ENCODE results near the gene PID1. TPM values are rescaled to one million over a fixed set of nuclear protein-coding genes. Genes with fewer than 3 reads are reported as not detected.

PID1 gene
- total RNA-seq, 8 experiments from 2014 or later = 0.28 to 26.2 (median 9.8) TPM

- Histone ChIP-seq H3K4me1 (replicated peaks in 1 of 2) (peaks cover 1 to 7% of the 10 kb centered on the region in 2 donors), H3K4me3 (no peak overlapping the region), H3K27ac (no peak overlapping the region)
- in situ Hi-C loops (cut with MboI; ENCODE audit: low pct_unique_long_range_greater_than_20kb in 2 of 9, low sequenced_read_pairs in 9 of 9, unreplicated experiment in 9 of 9) = no loop called here
- no peak for ATAC-seq (replicated peaks in 6 of 8)
- 40 to 77% (median 59%) methylated on average over 1 to 2 of the region's 2 CpGs; no CpG with 5 or more reads in 2 of the 10 experiments for WGBS, 10 experiments
These were observed 228.7 kb downstream of the PID1 start for GRCh38 chr2:229042349-229042748.

GRCh38 chr2:229041691-229042090 lies 229.4 kb downstream of the PID1 start:
- in situ Hi-C loops (cut with MboI; ENCODE audit: low pct_unique_long_range_greater_than_20kb in 2 of 9, low sequenced_read_pairs in 9 of 9, unreplicated experiment in 9 of 9) = no loop called here
- Histone ChIP-seq H3K4me1 (replicated peaks in 1 of 2) (peaks cover 8 to 13% of the 10 kb centered on the region in 2 donors), H3K27ac (no peak overlapping the region), H3K4me3 (no peak overlapping the region)
- WGBS, 10 experiments = 71 to 100% (median 85%) methylated on average over 1 to 2 of the region's 2 CpGs; no CpG with 5 or more reads in 3 of the 10 experiments
- no peak for ATAC-seq (replicated peaks in 6 of 8)

GRCh38 chr2:229037621-229038020 lies 233.5 kb downstream of the PID1 start:
- ATAC-seq (replicated peaks in 6 of 8) = peak in 5 of 8 experiments; percentile 71 to 97 (median 95)
- in situ Hi-C loops (cut with MboI; ENCODE audit: low pct_unique_long_range_greater_than_20kb in 2 of 9, low sequenced_read_pairs in 9 of 9, unreplicated experiment in 9 of 9) = no loop called here
- Histone ChIP-seq H3K4me1 (replicated peaks in 1 of 2) (peaks cover 9 to 14% of the 10 kb centered on the region in 2 donors), H3K4me3 (no peak overlapping the region), H3K27ac (peak overlapping the region in 1 of 2 donors; percentile 57)
- 0 to 63% (median 36%) methylated on average over 1 to 4 of the region's 4 CpGs for WGBS, 10 experiments

- WGBS, 10 experiments = 14 to 81% (median 64%) methylated on average over 1 to 3 of the region's 3 CpGs; no CpG with 5 or more reads in 3 of the 10 experiments
- in situ Hi-C loops (cut with MboI; ENCODE audit: low pct_unique_long_range_greater_than_20kb in 2 of 9, low sequenced_read_pairs in 9 of 9, unreplicated experiment in 9 of 9) = no loop called here
These were observed 237.3 kb downstream of the PID1 start for GRCh38 chr2:229033816-229034215.

GRCh38 chr2:229032608-229033234 lies 238.4 kb downstream of the PID1 start:
- 0 to 100% (median 83%) methylated on average over 1 to 9 of the region's 9 CpGs; no CpG with 5 or more reads in 1 of the 10 experiments for WGBS, 10 experiments
- peaks cover 9 to 11% of the 10 kb centered on the region in 2 donors for H3K4me1 ChIP-seq (replicated peaks in 1 of 2)
- in situ Hi-C loops (cut with MboI; ENCODE audit: low pct_unique_long_range_greater_than_20kb in 2 of 9, low sequenced_read_pairs in 9 of 9, unreplicated experiment in 9 of 9) = no loop called here

More at GRCh38 chr2:229033816-229034215, 237.3 kb downstream of the PID1 start:
- Histone ChIP-seq H3K4me3 (no peak overlapping the region), H3K27ac (no peak overlapping the region), H3K4me1 (replicated peaks in 1 of 2) (peaks cover 9 to 14% of the 10 kb centered on the region in 2 donors)
- ATAC-seq (replicated peaks in 6 of 8) = no peak

GRCh38 chr2:229027353-229028105 lies 243.6 kb downstream of the PID1 start:
- Histone ChIP-seq H3K4me3 (no peak overlapping the region), H3K4me1 (replicated peaks in 1 of 2) (no peaks in the 10 kb centered on the region), H3K27ac (no peak overlapping the region)
- 70 to 100% (median 83%) methylated on average over 1 to 9 of the region's 12 CpGs; no CpG with 5 or more reads in 4 of the 10 experiments for WGBS, 10 experiments
- in situ Hi-C loops (cut with MboI; ENCODE audit: low pct_unique_long_range_greater_than_20kb in 2 of 9, low sequenced_read_pairs in 9 of 9, unreplicated experiment in 9 of 9) = no loop called here
- no peak for ATAC-seq (replicated peaks in 6 of 8)

More at GRCh38 chr2:229032608-229033234, 238.4 kb downstream of the PID1 start:
- ATAC-seq (replicated peaks in 6 of 8) = peak in 1 of 8 experiments; percentile 60
- Histone ChIP-seq H3K4me3 (no peak overlapping the region), H3K27ac (no peak overlapping the region)

GRCh38 chr2:229025653-229026052 lies 245.4 kb downstream of the PID1 start:
- ATAC-seq (replicated peaks in 6 of 8) = no peak
- H3K4me3 ChIP-seq = no peak overlapping the region
- H3K27ac ChIP-seq = no peak overlapping the region
- no peaks in the 10 kb centered on the region for H3K4me1 ChIP-seq (replicated peaks in 1 of 2)
- WGBS, 10 experiments = 73 to 100% (median 98%) methylated on average over 1 to 10 of the region's 20 CpGs; no CpG with 5 or more reads in 2 of the 10 experiments
- in situ Hi-C loops (cut with MboI; ENCODE audit: low pct_unique_long_range_greater_than_20kb in 2 of 9, low sequenced_read_pairs in 9 of 9, unreplicated experiment in 9 of 9) = no loop called here

GRCh38 chr2:229022652-229023051 lies 248.4 kb downstream of the PID1 start:
- no peak overlapping the region for H3K27ac ChIP-seq
- H3K4me1 ChIP-seq (replicated peaks in 1 of 2) = no peaks in the 10 kb centered on the region
- WGBS, 10 experiments = 40 to 100% (median 79%) methylated on average over 1 of the region's 1 CpG; no CpG with 5 or more reads in 4 of the 10 experiments
- no peak overlapping the region for H3K4me3 ChIP-seq
- in situ Hi-C loops (cut with MboI; ENCODE audit: low pct_unique_long_range_greater_than_20kb in 2 of 9, low sequenced_read_pairs in 9 of 9, unreplicated experiment in 9 of 9) = no loop called here
- ATAC-seq (replicated peaks in 6 of 8) = peak in 5 of 8 experiments; percentile 26 to 77 (median 52)

GRCh38 chr2:229022071-229022470 lies 249.0 kb downstream of the PID1 start:
- ATAC-seq (replicated peaks in 6 of 8) = no peak
- no peak overlapping the region for H3K27ac ChIP-seq
- in situ Hi-C loops (cut with MboI; ENCODE audit: low pct_unique_long_range_greater_than_20kb in 2 of 9, low sequenced_read_pairs in 9 of 9, unreplicated experiment in 9 of 9) = no loop called here
- H3K4me1 ChIP-seq (replicated peaks in 1 of 2) = no peaks in the 10 kb centered on the region
- no peak overlapping the region for H3K4me3 ChIP-seq
- 41 to 88% (median 70%) methylated on average over 2 to 5 of the region's 5 CpGs; no CpG with 5 or more reads in 1 of the 10 experiments for whole genome bisulfite sequencing, 10 experiments

GRCh38 chr2:229009816-229010215 lies 261.3 kb downstream of the PID1 start:
- no peaks in the 10 kb centered on the region for H3K4me1 ChIP-seq (replicated peaks in 1 of 2)
- no peak for ATAC-seq (replicated peaks in 6 of 8)
- 56 to 100% (median 71%) methylated on average over 1 of the region's 1 CpG; no CpG with 5 or more reads in 1 of the 10 experiments for WGBS, 10 experiments
- in situ Hi-C loops (cut with MboI; ENCODE audit: low pct_unique_long_range_greater_than_20kb in 2 of 9, low sequenced_read_pairs in 9 of 9, unreplicated experiment in 9 of 9) = no loop called here
- no peak overlapping the region for H3K27ac ChIP-seq
- no peak overlapping the region for H3K4me3 ChIP-seq

- ATAC-seq (replicated peaks in 6 of 8) = no peak
- in situ Hi-C loops (cut with MboI; ENCODE audit: low pct_unique_long_range_greater_than_20kb in 2 of 9, low sequenced_read_pairs in 9 of 9, unreplicated experiment in 9 of 9) = no loop called here
- WGBS, 10 experiments = 0 to 64% (median 24%) methylated on average over 1 to 2 of the region's 2 CpGs; no CpG with 5 or more reads in 1 of the 10 experiments
- Histone ChIP-seq H3K4me3 (no peak overlapping the region), H3K27ac (no peak overlapping the region), H3K4me1 (replicated peaks in 1 of 2) (no peaks in the 10 kb centered on the region)
These were observed 267.8 kb downstream of the PID1 start for GRCh38 chr2:229003256-229003655.

- in situ Hi-C loops (cut with MboI; ENCODE audit: low pct_unique_long_range_greater_than_20kb in 2 of 9, low sequenced_read_pairs in 9 of 9, unreplicated experiment in 9 of 9) = no loop called here
- H3K27ac ChIP-seq = no peak overlapping the region
- 0 to 67% (median 8%) methylated on average over 1 of the region's 1 CpG; no CpG with 5 or more reads in 5 of the 10 experiments for WGBS, 10 experiments
- no peaks in the 10 kb centered on the region for H3K4me1 ChIP-seq (replicated peaks in 1 of 2)
- no peak overlapping the region for H3K4me3 ChIP-seq
- no peak for ATAC-seq (replicated peaks in 6 of 8)
These were observed 269.9 kb downstream of the PID1 start for GRCh38 chr2:229001196-229001595.

GRCh38 chr2:228999326-228999725 lies 271.8 kb downstream of the PID1 start:
- ATAC-seq (replicated peaks in 6 of 8) = no peak
- H3K27ac ChIP-seq = no peak overlapping the region
- in situ Hi-C loops (cut with MboI; ENCODE audit: low pct_unique_long_range_greater_than_20kb in 2 of 9, low sequenced_read_pairs in 9 of 9, unreplicated experiment in 9 of 9) = no loop called here
- no peak overlapping the region for H3K4me3 ChIP-seq
- WGBS, 10 experiments = 25 to 90% (median 54%) methylated on average over 1 of the region's 1 CpG; no CpG with 5 or more reads in 2 of the 10 experiments
- H3K4me1 ChIP-seq (replicated peaks in 1 of 2) = no peaks in the 10 kb centered on the region

All from motor neuron (in vitro differentiated cells).